K562 (cell line): ENCODE data around the gene CAB39. TPM values are rescaled to one million over a fixed set of nuclear protein-coding genes. Genes with fewer than 3 reads are reported as not detected.

Source experiments
- ATAC-seq: fragments of 200-7000 bp; cut with Tn5 transposase; 3 replicates; pipeline ENCODE4 v1.9.1; 2020; ENCODE audit warnings: moderate library complexity
- BruUV-seq: library from RNA; stranded (reverse); fragments of 400-500 nt; replicated peaks from 2 replicates; lab custom pipeline; 2021; lab: Mats Ljungman, UMichigan
- CTCF ChIA-PET: fragments of 300-600 bp; formaldehyde crosslinking; extraction: SDS; loops from one replicate; lab custom pipeline; 2021; ENCODE audit warnings: low intra/inter-chr PET ratio; lab: Yijun Ruan, JAX
- POLR2A ChIA-PET: fragments of 300-600, 350-650 bp; sonication (Branson Sonifier 250); formaldehyde crosslinking; extraction: SDS; loops from one replicate; lab custom pipeline; 2021; ENCODE audit warnings: antibody characterized with exemption, inconsistent platforms; lab: Yijun Ruan, JAX
- DNase-seq, 4 experiments: peaks; one replicate each; pipeline versions ENCODE4 v3.0.0 to v3.0.0-alpha.2; 2011 to 2018; ENCODE audit warnings: low spot score in 3 of 4, mixed read lengths in 3 of 4; ENCODE audit errors: extremely low read depth in 1 of 4
- FAIRE-seq: peaks from 2 replicates; lab custom pipeline; 2011; peaks lifted over from hg19 to GRCh38; lab: Jason Lieb, UNC
- H2AFZ ChIP-seq: 2 replicates; pipeline ENCODE4 v1.6.0; 2011; ENCODE audit warnings: low read depth, low read length, control low read depth, inconsistent platforms
- H3K27ac ChIP-seq: fragments of 200-600 bp; 3 replicates; pipeline ENCODE4 v1.8.0; 2011; ENCODE audit warnings: low read depth, mild to moderate bottlenecking, control low read depth, inconsistent platforms, low read length, moderate library complexity, mixed read lengths; ENCODE audit errors: extremely low read depth
- H3K27me3 ChIP-seq, 2 experiments: fragments of 300-600 bp in 1 of 2; 2 replicates in 1 of 2; 3 replicates in 1 of 2; pipeline versions ENCODE4 v1.6.0 to v1.8.0; 2011; ENCODE audit warnings: inconsistent platforms in 2 of 2, low read length in 2 of 2, mild to moderate bottlenecking in 1 of 2, mixed read lengths in 1 of 2, moderate library complexity in 1 of 2; ENCODE audit not compliant: control insufficient read depth in 2 of 2, insufficient read depth in 2 of 2
- H3K36me3 ChIP-seq: fragments of 300-600 bp; 3 replicates; pipeline ENCODE4 v1.8.0; 2011; ENCODE audit warnings: mild to moderate bottlenecking, low read length, inconsistent platforms; ENCODE audit not compliant: control insufficient read depth, insufficient read depth
- H3K4me1 ChIP-seq, 2 experiments: fragments of 200-600 bp in 1 of 2; replicated peaks in 1 of 2; 2 replicates in 1 of 2; 3 replicates in 1 of 2; pipeline versions ENCODE4 v1.5.1 to v1.8.0; 2011; ENCODE audit warnings: inconsistent platforms in 2 of 2, low read length in 2 of 2, mild to moderate bottlenecking in 1 of 2, mixed read lengths in 1 of 2, moderate library complexity in 1 of 2; ENCODE audit not compliant: control insufficient read depth in 2 of 2, insufficient read depth in 2 of 2
- H3K4me2 ChIP-seq: 2 replicates; pipeline ENCODE4 v1.6.1; 2011; ENCODE audit warnings: low read length, control low read depth, inconsistent platforms, mixed read lengths; ENCODE audit not compliant: insufficient read depth
- H3K4me3 ChIP-seq: fragments of 200-600 bp; sonication (generic), shearing (Covaris generic); 2 replicates; pipeline ENCODE4 v1.5.1; 2016; ENCODE audit warnings: control low read depth, inconsistent platforms
- H3K79me2 ChIP-seq: fragments of 200-600 bp; 3 replicates; pipeline ENCODE4 v1.8.0; 2011; ENCODE audit warnings: low read length, inconsistent platforms; ENCODE audit not compliant: control insufficient read depth, insufficient read depth
- H3K9ac ChIP-seq, 2 experiments: 2 replicates each; pipeline versions ENCODE4 v1.6.0 to v1.6.1; 2011; ENCODE audit warnings: low read depth in 2 of 2, low read length in 2 of 2, control low read depth in 1 of 2, inconsistent platforms in 1 of 2, mild to moderate bottlenecking in 1 of 2, mixed read lengths in 1 of 2; ENCODE audit not compliant: insufficient read depth in 1 of 2
- H3K9me1 ChIP-seq: one replicate; pipeline ENCODE4 v1.6.0; 2011; ENCODE audit warnings: inconsistent platforms, mild to moderate bottlenecking, low read length, moderate library complexity; ENCODE audit not compliant: control insufficient read depth, insufficient read depth
- H3K9me3 ChIP-seq: replicated peaks from 2 replicates; pipeline ENCODE4 v1.5.1; 2011; ENCODE audit warnings: low read depth, low read length, inconsistent platforms; ENCODE audit not compliant: control insufficient read depth, insufficient read depth
- H4K20me1 ChIP-seq: replicated peaks from 2 replicates; pipeline ENCODE4 v1.6.1; 2011; ENCODE audit warnings: low read length, inconsistent platforms, mixed read lengths; ENCODE audit not compliant: control insufficient read depth, insufficient read depth
- BRF2 ChIP-seq: IDR thresholded peaks from 3 replicates; pipeline ENCODE4 v1.6.1; 2011; ENCODE audit warnings: borderline replicate concordance, mild to moderate bottlenecking; ENCODE audit not compliant: insufficient read length, insufficient read depth
- C11orf30 ChIP-seq: fragments of 450-650 bp; IDR thresholded peaks from 2 replicates; pipeline ENCODE4 v1.6.1; 2016; ENCODE audit warnings: low read depth, mild to moderate bottlenecking
- ZNF316 ChIP-seq: fragments of 450-650 bp; IDR thresholded peaks from 2 replicates; pipeline ENCODE4 v1.6.1; 2016
- WGBS: fragments of 100-300 bp; shearing (Covaris generic); methylation state at CpG from one replicate; pipeline ENCODE4 v1.1.6; 2016; ENCODE audit warnings: low coverage, mixed read lengths; ENCODE audit not compliant: insufficient coverage; ENCODE audit errors: missing lambda C conversion rate; 5-methylcytosine and 5-hydroxymethylcytosine counted together
- in situ Hi-C: fragments of 300-500 bp; cut with MboI; formaldehyde crosslinking; loops from 4 replicates; pipeline ENCODE4 v1.15.0; 2018; ENCODE audit warnings: inconsistent platforms, mixed read lengths
- intact Hi-C: fragments of 100-400 bp; cut with micrococcal nuclease; formaldehyde crosslinking; loops from 2 replicates; pipeline ENCODE4 v1.14.2; 2022
- polyA plus RNA-seq, 8 experiments: library from polyadenylated mRNA; depleted of rRNA in 4 of 8; stranded (reverse) in 5 of 8; unstranded in 3 of 8; fragments of >200 nt; fragmentation: Nextera tagmentation in 2 of 8; fragmentation: Illumina TruSeq in 1 of 8; extraction: Ambion mirVana in 2 of 8; extraction: Trizol in 1 of 8; gene quantifications; 2 replicates each; pipeline versions ENCODE4 v1.2.1 to v1.2.3, GENCODE V29; 2011 to 2014; ENCODE audit warnings: inconsistent platforms in 1 of 8, missing spikeins in 1 of 8
- total RNA-seq, 7 experiments: library from RNA; depleted of rRNA in 6 of 7; stranded (reverse); fragments of >200 nt in 6 of 7; fragmentation: Illumina TruSeq in 2 of 7; extraction: Trizol in 2 of 7; gene quantifications; 2 replicates each; pipeline versions ENCODE4 v1.2.1 to v1.2.3, GENCODE V29; 2011 to 2021; ENCODE audit warnings: low replicate concordance in 1 of 7
- TF ChIP-seq, protein P1 (sequence below): fragments of 450-650 bp; IDR thresholded peaks from 2 replicates; pipeline ENCODE4 v1.6.1; 2017; ENCODE audit warnings: antibody characterized with exemption, mild to moderate bottlenecking

Gene CAB39
- total and polyA plus RNA-seq, 9 of the 15 experiments (the other 6 are each of a cell fraction or from before 2014, with no cell fraction given), result 27.2 to 94.4 (median 70.1) TPM

- no peak overlapping the region for H3K4me2 ChIP-seq
- no peaks in the 10 kb centered on the region; a peak in 1 of 5 replicates for H3K4me1 ChIP-seq
- no TSS peak for BruUV-seq
- CTCF ChIA-PET, result no interaction called here
- ATAC-seq, result no peak
- no peak for DNase-seq
- intact Hi-C loops, result no loop called here
- FAIRE-seq, result no peak
- no peak overlapping the region for H3K27ac ChIP-seq
- H3K4me3 ChIP-seq, result no peak overlapping the region
- no peaks in the 10 kb centered on the region for H3K9me3 ChIP-seq
- no peaks in the 10 kb centered on the region for H3K27me3 ChIP-seq
- no peaks in the 10 kb centered on the region for H3K79me2 ChIP-seq
- 89% methylated on average over 1 of the region's 1 CpG for WGBS
- peaks cover 56% of the 10 kb centered on the region; the same call in 2 of the 3 replicates for H3K36me3 ChIP-seq
- H2AFZ ChIP-seq, result no peak overlapping the region
- in situ Hi-C loops, result loop anchor here (25.0 kb wide), 1 partner anchor 807 kb away; no protein-coding TSS in a partner anchor
- no peaks in the 10 kb centered on the region for H4K20me1 ChIP-seq
- no peak overlapping the region for H3K9ac ChIP-seq
- POLR2A ChIA-PET, result interaction anchor here (0.5 to 1.4 kb wide), 3 partner anchors 10 to 370 kb away, joined by 3 read pairs; no protein-coding TSS in a partner anchor
- TF ChIP-seq, protein P1, sequence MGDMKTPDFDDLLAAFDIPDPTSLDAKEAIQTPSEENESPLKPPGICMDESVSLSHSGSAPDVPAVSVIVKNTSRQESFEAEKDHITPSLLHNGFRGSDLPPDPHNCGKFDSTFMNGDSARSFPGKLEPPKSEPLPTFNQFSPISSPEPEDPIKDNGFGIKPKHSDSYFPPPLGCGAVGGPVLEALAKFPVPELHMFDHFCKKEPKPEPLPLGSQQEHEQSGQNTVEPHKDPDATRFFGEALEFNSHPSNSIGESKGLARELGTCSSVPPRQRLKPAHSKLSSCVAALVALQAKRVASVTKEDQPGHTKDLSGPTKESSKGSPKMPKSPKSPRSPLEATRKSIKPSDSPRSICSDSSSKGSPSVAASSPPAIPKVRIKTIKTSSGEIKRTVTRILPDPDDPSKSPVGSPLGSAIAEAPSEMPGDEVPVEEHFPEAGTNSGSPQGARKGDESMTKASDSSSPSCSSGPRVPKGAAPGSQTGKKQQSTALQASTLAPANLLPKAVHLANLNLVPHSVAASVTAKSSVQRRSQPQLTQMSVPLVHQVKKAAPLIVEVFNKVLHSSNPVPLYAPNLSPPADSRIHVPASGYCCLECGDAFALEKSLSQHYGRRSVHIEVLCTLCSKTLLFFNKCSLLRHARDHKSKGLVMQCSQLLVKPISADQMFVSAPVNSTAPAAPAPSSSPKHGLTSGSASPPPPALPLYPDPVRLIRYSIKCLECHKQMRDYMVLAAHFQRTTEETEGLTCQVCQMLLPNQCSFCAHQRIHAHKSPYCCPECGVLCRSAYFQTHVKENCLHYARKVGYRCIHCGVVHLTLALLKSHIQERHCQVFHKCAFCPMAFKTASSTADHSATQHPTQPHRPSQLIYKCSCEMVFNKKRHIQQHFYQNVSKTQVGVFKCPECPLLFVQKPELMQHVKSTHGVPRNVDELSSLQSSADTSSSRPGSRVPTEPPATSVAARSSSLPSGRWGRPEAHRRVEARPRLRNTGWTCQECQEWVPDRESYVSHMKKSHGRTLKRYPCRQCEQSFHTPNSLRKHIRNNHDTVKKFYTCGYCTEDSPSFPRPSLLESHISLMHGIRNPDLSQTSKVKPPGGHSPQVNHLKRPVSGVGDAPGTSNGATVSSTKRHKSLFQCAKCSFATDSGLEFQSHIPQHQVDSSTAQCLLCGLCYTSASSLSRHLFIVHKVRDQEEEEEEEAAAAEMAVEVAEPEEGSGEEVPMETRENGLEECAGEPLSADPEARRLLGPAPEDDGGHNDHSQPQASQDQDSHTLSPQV, result no peak
- TF ChIP-seq C11orf30 (peak; percentile 40; the same call in 1 of the 2 replicates), BRF2 (no peak), ZNF316 (peak; percentile 69)
- no peaks in the 10 kb centered on the region for H3K9me1 ChIP-seq
Observed at GRCh38 chr2:230819433-230819832, 106.8 kb downstream of the CAB39 start.
